OCI-LY7 (cell line): ENCODE measurements around the gene CAPSL. TPM values are rescaled to one million over a fixed set of nuclear protein-coding genes. Genes with fewer than 3 reads are reported as not detected.

ENCODE experiments used
- BruUV-seq: library from RNA; stranded (reverse); fragments of 400-500 nt; replicated peaks from 2 replicates; lab custom pipeline; 2021; lab: Mats Ljungman, UMichigan
- CTCF ChIA-PET: fragments of 300-600 bp; sonication (Branson Sonifier 250); formaldehyde crosslinking; loops from one replicate; lab custom pipeline; 2022; ENCODE audit warnings: antibody characterized with exemption; ENCODE audit not compliant: unreplicated experiment; lab: Charles Lee
- POLR2A ChIA-PET: fragments of 300-600 bp; sonication (Branson Sonifier 250); formaldehyde crosslinking; loops from one replicate; lab custom pipeline; 2022; ENCODE audit warnings: antibody characterized with exemption; lab: Charles Lee
- DNase-seq: peaks from one replicate; pipeline ENCODE4 v3.0.0-alpha.2; 2015; ENCODE audit warnings: low spot score
- H2AFZ ChIP-seq: fragments of 200-600 bp; sonication (generic), shearing (Covaris generic); 2 replicates; pipeline ENCODE4 v1.6.1; 2014; ENCODE audit warnings: mild to moderate bottlenecking, antibody characterized with exemption, low read length, moderate library complexity
- H3K27ac ChIP-seq: fragments of 200-600 bp; sonication (generic); 2 replicates; pipeline ENCODE4 v1.5.1; 2014; ENCODE audit warnings: mixed run types, low read depth, mild to moderate bottlenecking, moderate library complexity, low read length, inconsistent platforms; ENCODE audit not compliant: poor library complexity, severe bottlenecking
- H3K36me3 ChIP-seq: fragments of 200-600 bp; sonication (generic); 2 replicates; pipeline ENCODE4 v1.6.1; 2014; ENCODE audit warnings: mild to moderate bottlenecking, antibody characterized with exemption, low read length, moderate library complexity, mixed read lengths; ENCODE audit not compliant: insufficient read depth
- H3K4me1 ChIP-seq: fragments of 200-600 bp; sonication (generic); 2 replicates; pipeline ENCODE4 v1.5.1; 2014; ENCODE audit warnings: mild to moderate bottlenecking, low read length; ENCODE audit not compliant: insufficient read depth, poor library complexity, severe bottlenecking
- H3K4me2 ChIP-seq: fragments of 200-600 bp; sonication (generic); 2 replicates; pipeline ENCODE4 v1.6.1; 2014; ENCODE audit warnings: mild to moderate bottlenecking, low read length
- H3K4me3 ChIP-seq: fragments of 200-600 bp; sonication (generic); 2 replicates; pipeline ENCODE4 v1.5.1; 2014; ENCODE audit warnings: mild to moderate bottlenecking, low read depth, low read length; ENCODE audit not compliant: poor library complexity, severe bottlenecking
- H3K79me2 ChIP-seq: fragments of 200-600 bp; sonication (generic); 2 replicates; pipeline ENCODE4 v1.6.1; 2016; ENCODE audit warnings: low read depth, mild to moderate bottlenecking, low read length, moderate library complexity, mixed read lengths; ENCODE audit not compliant: insufficient read depth
- H3K9me2 ChIP-seq: fragments of 200-600 bp; sonication (generic); 2 replicates; pipeline ENCODE4 v1.6.1; 2016; ENCODE audit warnings: mild to moderate bottlenecking, low read length, mixed read lengths; ENCODE audit not compliant: insufficient read depth
- H3K9me3 ChIP-seq: fragments of 200-600 bp; sonication (generic); 2 replicates; pipeline ENCODE4 v1.6.1; 2014; ENCODE audit warnings: mild to moderate bottlenecking, mixed run types, low read length, mixed read lengths
- H4K20me1 ChIP-seq: fragments of 200-600 bp; sonication (generic); 2 replicates; pipeline ENCODE4 v1.6.1; 2014; ENCODE audit warnings: mild to moderate bottlenecking, antibody characterized with exemption, low read length, moderate library complexity, mixed read lengths; ENCODE audit not compliant: insufficient read depth
- CTCF ChIP-seq: fragments of 200-600 bp; sonication (generic); conservative IDR thresholded peaks from 2 replicates; pipeline ENCODE4 v1.5.1; 2014; ENCODE audit warnings: mild to moderate bottlenecking, antibody characterized with exemption, low read length, moderate library complexity, mixed read lengths
- EZH2phosphoT487 ChIP-seq: fragments of 200-600 bp; sonication (generic); IDR thresholded peaks from 2 replicates; pipeline ENCODE4 v1.6.1; 2018; ENCODE audit warnings: low read depth, borderline replicate concordance, mild to moderate bottlenecking, mixed run types, antibody characterized with exemption, low read length, moderate library complexity, mixed read lengths
- intact Hi-C: fragments of 100-400 bp; cut with micrococcal nuclease; formaldehyde crosslinking; loops from one replicate; pipeline ENCODE4 v1.10.0; 2022; ENCODE audit not compliant: unreplicated experiment
- total RNA-seq, 2 experiments: library from RNA; depleted of rRNA in 1 of 2; stranded (reverse); fragments of >200 nt in 1 of 2; shearing (Covaris generic) in 1 of 2; gene quantifications; 2 replicates each; pipeline ENCODE4 v1.2.3, GENCODE V29; 2014 to 2022

Gene CAPSL
- total RNA-seq, 2 experiments from 2014 or later: 4.7 TPM; not detected in 1

- DNase-seq: no peak
- intact Hi-C loops: no loop called here
- no peak overlapping the region for H3K4me3 ChIP-seq
- ChIA-PET CTCF (no interaction called here), POLR2A (interaction anchor here (5.2 kb wide), 1 partner anchor 22 kb away, joined by 52 read pairs; the partner anchor contains the start of gene IL7R)
- H3K4me2 ChIP-seq: no peak overlapping the region
- peaks cover 53% of the 10 kb centered on the region for H3K4me1 ChIP-seq
- no peak for TF ChIP-seq CTCF
- no peak for TF ChIP-seq EZH2phosphoT487
- BruUV-seq: no TSS peak
- no peaks in the 10 kb centered on the region for H3K9me2 ChIP-seq
- peak overlapping the region; percentile 3 for H3K27ac ChIP-seq
- peaks cover 94% of the 10 kb centered on the region for H3K36me3 ChIP-seq
- no peaks in the 10 kb centered on the region for H3K79me2 ChIP-seq
- no peak overlapping the region for H2AFZ ChIP-seq
- H4K20me1 ChIP-seq: no peaks in the 10 kb centered on the region
- H3K9me3 ChIP-seq: peaks cover 5% of the 10 kb centered on the region; the same call in 1 of the 2 replicates
Measured at GRCh38 chr5:35878079-35878478, 60.3 kb downstream of the CAPSL start.

GRCh38 chr5:35877655-35878054 is 60.8 kb downstream of the CAPSL start:
- ChIA-PET POLR2A (no interaction called here), CTCF (no interaction called here)
- no peak for DNase-seq
- H3K4me2 ChIP-seq: no peak overlapping the region
- intact Hi-C loops: loop anchor here (2.0 kb wide), 1 partner anchor 65 kb away; no protein-coding TSS in a partner anchor
- BruUV-seq: no TSS peak
- H3K36me3 ChIP-seq: peaks cover 98% of the 10 kb centered on the region
- H4K20me1 ChIP-seq: no peaks in the 10 kb centered on the region
- peaks cover 5% of the 10 kb centered on the region; the same call in 1 of the 2 replicates for H3K9me3 ChIP-seq
- peak overlapping the region; percentile 3 for H3K27ac ChIP-seq
- H3K4me1 ChIP-seq: peaks cover 49% of the 10 kb centered on the region
- H2AFZ ChIP-seq: no peak overlapping the region
- no peaks in the 10 kb centered on the region for H3K79me2 ChIP-seq
- no peaks in the 10 kb centered on the region for H3K9me2 ChIP-seq
- no peak for TF ChIP-seq CTCF
- no peak for TF ChIP-seq EZH2phosphoT487
- no peak overlapping the region for H3K4me3 ChIP-seq

- no peak for TF ChIP-seq CTCF
- TF ChIP-seq EZH2phosphoT487: no peak
- peaks cover 5% of the 10 kb centered on the region; the same call in 1 of the 2 replicates for H3K9me3 ChIP-seq
- no peaks in the 10 kb centered on the region for H3K9me2 ChIP-seq
- no peaks in the 10 kb centered on the region for H4K20me1 ChIP-seq
- no peak overlapping the region for H2AFZ ChIP-seq
- no peak for DNase-seq
- H3K4me1 ChIP-seq: peaks cover 42% of the 10 kb centered on the region
- no peak overlapping the region for H3K4me3 ChIP-seq
- no peak overlapping the region for H3K4me2 ChIP-seq
- intact Hi-C loops: loop anchor here (2.0 kb wide), 1 partner anchor 64 kb away; no protein-coding TSS in a partner anchor
- ChIA-PET CTCF (no interaction called here), POLR2A (no interaction called here)
- H3K36me3 ChIP-seq: peaks cover 100% of the 10 kb centered on the region
- BruUV-seq: no TSS peak
- no peak overlapping the region for H3K27ac ChIP-seq
- H3K79me2 ChIP-seq: no peaks in the 10 kb centered on the region
Measured at GRCh38 chr5:35876922-35877321, 61.5 kb downstream of the CAPSL start.
